HG03097 (cell line): ENCODE results near the gene CELSR2.
A peak's percentile ranks its signal among the peaks of the same experiment; 100 is the strongest.
"Not testable (repeated sequence)": the region's sequence is repeated elsewhere in the genome, so short reads cannot be mapped to it uniquely, and the experiment has no call there.

Source experiments
- ATAC-seq: cut with Tn5 transposase; IDR thresholded peaks from one replicate; pipeline ENCODE4 v1.9.1; 2021; ENCODE audit not compliant: unreplicated experiment, low FRiP score

CELSR2 gene

GRCh38 chr1:109275706-109276345 is 26.5 kb downstream of the CELSR2 start:
- no peak for ATAC-seq

- no peak for ATAC-seq
Observed at GRCh38 chr1:109277434-109278204, 28.3 kb downstream of the CELSR2 start.

GRCh38 chr1:109279615-109280278 is 30.4 kb downstream of the CELSR2 start:
- no peak for ATAC-seq

- no peak for ATAC-seq
Observed at GRCh38 chr1:109280862-109281261, 31.5 kb downstream of the CELSR2 start.

GRCh38 chr1:109281680-109282496 is 32.5 kb downstream of the CELSR2 start:
- no peak for ATAC-seq

- no peak for ATAC-seq
Observed at GRCh38 chr1:109282497-109282951, 33.2 kb downstream of the CELSR2 start.

- peak; percentile 89 for ATAC-seq
Observed at GRCh38 chr1:109282952-109283747, 33.8 kb downstream of the CELSR2 start, which contains the start of gene PSRC1. TSS of gene PSRC1 (minus strand) at chr1:109283145.

GRCh38 chr1:109283748-109284600 is 34.6 kb downstream of the CELSR2 start:
- ATAC-seq: no peak

GRCh38 chr1:109286762-109287161 is 37.4 kb downstream of the CELSR2 start:
- not testable (repeated sequence) for ATAC-seq

GRCh38 chr1:109290137-109290536 is 40.8 kb downstream of the CELSR2 start:
- ATAC-seq: no peak

- no peak for ATAC-seq
Observed at GRCh38 chr1:109290998-109291397, 41.7 kb downstream of the CELSR2 start.

GRCh38 chr1:109292364-109292763 is 43.0 kb downstream of the CELSR2 start:
- no peak for ATAC-seq

GRCh38 chr1:109293026-109293425 is 43.7 kb downstream of the CELSR2 start:
- no peak for ATAC-seq

- no peak for ATAC-seq
Observed at GRCh38 chr1:109294481-109294880, 45.1 kb downstream of the CELSR2 start.

GRCh38 chr1:109295712-109296415 is 46.5 kb downstream of the CELSR2 start:
- ATAC-seq: no peak

- ATAC-seq: no peak
Observed at GRCh38 chr1:109296782-109297181, 47.4 kb downstream of the CELSR2 start.

- no peak for ATAC-seq
Observed at GRCh38 chr1:109298666-109299557, 49.6 kb downstream of the CELSR2 start.
